SJCRH30 (cell line): ENCODE results near the gene ALAS1. TPM values are rescaled to one million over a fixed set of nuclear protein-coding genes. Genes with fewer than 3 reads are reported as not detected.

Experiments used
- DNase-seq, 2 experiments: peaks; one replicate each; pipeline ENCODE4 v3.0.0-alpha.2; 2015 to 2020
- H3K27ac ChIP-seq: fragments of 250-450 bp; sonication (Bioruptor Pico); 2 replicates; pipeline ENCODE4 v1.5.1; 2020; ENCODE audit warnings: mild to moderate bottlenecking, moderate library complexity
- H3K27me3 ChIP-seq: fragments of 250-450 bp; sonication (Bioruptor Pico); 2 replicates; pipeline ENCODE4 v1.5.1; 2020; ENCODE audit warnings: mild to moderate bottlenecking, moderate library complexity
- H3K36me3 ChIP-seq: fragments of 250-450 bp; sonication (Bioruptor Pico); 2 replicates; pipeline ENCODE4 v1.5.1; 2020; ENCODE audit warnings: mild to moderate bottlenecking, moderate library complexity
- H3K4me1 ChIP-seq: fragments of 250-450 bp; sonication (Bioruptor Pico); 2 replicates; pipeline ENCODE4 v1.5.1; 2020; ENCODE audit warnings: mild to moderate bottlenecking, moderate library complexity
- H3K4me3 ChIP-seq: fragments of 250-450 bp; sonication (Bioruptor Pico); 2 replicates; pipeline ENCODE4 v1.5.1; 2020; ENCODE audit warnings: mild to moderate bottlenecking, moderate library complexity
- H3K9me3 ChIP-seq: fragments of 250-450 bp; sonication (Bioruptor Pico); replicated peaks from 2 replicates; pipeline ENCODE4 v1.5.1; 2020; ENCODE audit warnings: mild to moderate bottlenecking, moderate library complexity
- total RNA-seq: library from RNA; depleted of rRNA; stranded (reverse); fragments of >200 nt; shearing (Covaris generic); gene quantifications from 2 replicates; pipeline ENCODE4 v1.2.3, GENCODE V29; 2014

Gene ALAS1
- total RNA-seq, 1 experiment from 2014 or later: 50.3 TPM

- Histone ChIP-seq H3K27ac (no peak overlapping the region), H3K4me3 (peak overlapping the region; percentile 76), H3K4me1 (peaks cover 12% of the 10 kb centered on the region; the same call in 1 of the 2 replicates), H3K36me3 (no peaks in the 10 kb centered on the region), H3K27me3 (no peaks in the 10 kb centered on the region), H3K9me3 (no peaks in the 10 kb centered on the region)
- DNase-seq: no peak
These were observed 40.3 kb downstream of the ALAS1 start for GRCh38 chr3:52238193-52238760.

- DNase-seq: peak; percentile 76 to 85
- Histone ChIP-seq H3K27ac (no peak within 1 kb of the TSS), H3K4me1 (peaks cover 12% of the 10 kb centered on the region; the same call in 1 of the 2 replicates), H3K36me3 (no peaks in the 10 kb centered on the region), H3K9me3 (no peaks in the 10 kb centered on the region), H3K27me3 (no peaks in the 10 kb centered on the region), H3K4me3 (peak within 1 kb of the TSS; percentile 76)
These were observed 41.1 kb downstream of the ALAS1 start, which contains the start of gene TWF2 for GRCh38 chr3:52238761-52239701. Gene TWF2, minus strand, starts transcription at chr3:52239158. Its CDS starts 142 bp downstream, at chr3:52239016.

- DNase-seq: peak; percentile 63 to 68
- Histone ChIP-seq H3K27me3 (no peaks in the 10 kb centered on the region), H3K27ac (no peak overlapping the region), H3K4me3 (no peak overlapping the region), H3K36me3 (no peaks in the 10 kb centered on the region), H3K4me1 (peaks cover 12% of the 10 kb centered on the region; the same call in 1 of the 2 replicates), H3K9me3 (no peaks in the 10 kb centered on the region)
These were observed 42.3 kb downstream of the ALAS1 start for GRCh38 chr3:52240059-52240885.

- Histone ChIP-seq H3K4me3 (no peak overlapping the region), H3K27ac (no peak overlapping the region), H3K4me1 (peaks cover 12% of the 10 kb centered on the region; the same call in 1 of the 2 replicates), H3K36me3 (no peaks in the 10 kb centered on the region), H3K9me3 (no peaks in the 10 kb centered on the region), H3K27me3 (no peaks in the 10 kb centered on the region)
- no peak for DNase-seq
These were observed 43.0 kb downstream of the ALAS1 start for GRCh38 chr3:52240886-52241370.

GRCh38 chr3:52242039-52242438 is 44.1 kb downstream of the ALAS1 start:
- DNase-seq: no peak
- Histone ChIP-seq H3K4me1 (peaks cover 12% of the 10 kb centered on the region; the same call in 1 of the 2 replicates), H3K36me3 (no peaks in the 10 kb centered on the region)

GRCh38 chr3:52243791-52244628 is 46.0 kb downstream of the ALAS1 start:
- Histone ChIP-seq H3K4me3 (no peak overlapping the region), H3K36me3 (no peaks in the 10 kb centered on the region), H3K27me3 (no peaks in the 10 kb centered on the region), H3K27ac (no peak overlapping the region), H3K9me3 (no peaks in the 10 kb centered on the region), H3K4me1 (peaks cover 8% of the 10 kb centered on the region; the same call in 1 of the 2 replicates)
- DNase-seq: peak; percentile 42 to 58

More at GRCh38 chr3:52242039-52242438, 44.1 kb downstream of the ALAS1 start:
- Histone ChIP-seq H3K27ac (no peak overlapping the region), H3K9me3 (no peaks in the 10 kb centered on the region), H3K4me3 (no peak overlapping the region), H3K27me3 (no peaks in the 10 kb centered on the region)

- peaks cover 14% of the 10 kb centered on the region for H3K36me3 ChIP-seq
- peak within 1 kb of the TSS; percentile 60 for H3K4me3 ChIP-seq
- H3K4me1 ChIP-seq: no peaks in the 10 kb centered on the region; the same call in 1 of the 2 replicates
- no peak within 1 kb of the TSS for H3K27ac ChIP-seq
- DNase-seq: peak; percentile 62
- H3K9me3 ChIP-seq: no peaks in the 10 kb centered on the region
- H3K27me3 ChIP-seq: no peaks in the 10 kb centered on the region
These were observed 47.6 kb downstream of the ALAS1 start, which contains the start of gene PPM1M for GRCh38 chr3:52245322-52246263. Gene PPM1M, plus strand, starts transcription at chr3:52245759. Its CDS starts 66 bp downstream, at chr3:52245825.

- no peak for DNase-seq
- no peak overlapping the region for H3K27ac ChIP-seq
- H3K27me3 ChIP-seq: no peaks in the 10 kb centered on the region
- H3K9me3 ChIP-seq: no peaks in the 10 kb centered on the region
- H3K4me3 ChIP-seq: peak overlapping the region; percentile 60
- H3K36me3 ChIP-seq: peaks cover 16% of the 10 kb centered on the region
- H3K4me1 ChIP-seq: no peaks in the 10 kb centered on the region
These were observed 48.3 kb downstream of the ALAS1 start for GRCh38 chr3:52246264-52246620.

- no peak for DNase-seq
- no peaks in the 10 kb centered on the region for H3K4me1 ChIP-seq
These were observed 48.9 kb downstream of the ALAS1 start for GRCh38 chr3:52246728-52247408.

GRCh38 chr3:52247409-52248164 is 49.6 kb downstream of the ALAS1 start:
- Histone ChIP-seq H3K4me1 (no peaks in the 10 kb centered on the region), H3K27ac (no peak overlapping the region), H3K4me3 (no peak overlapping the region), H3K27me3 (no peaks in the 10 kb centered on the region), H3K36me3 (peaks cover 29% of the 10 kb centered on the region), H3K9me3 (no peaks in the 10 kb centered on the region)
- DNase-seq: no peak

More at GRCh38 chr3:52246728-52247408, 48.9 kb downstream of the ALAS1 start:
- no peaks in the 10 kb centered on the region for H3K27me3 ChIP-seq
- peaks cover 22% of the 10 kb centered on the region for H3K36me3 ChIP-seq
- H3K9me3 ChIP-seq: no peaks in the 10 kb centered on the region
- H3K4me3 ChIP-seq: no peak overlapping the region
- no peak overlapping the region for H3K27ac ChIP-seq

- Histone ChIP-seq H3K27ac (no peak overlapping the region), H3K4me1 (no peaks in the 10 kb centered on the region), H3K27me3 (no peaks in the 10 kb centered on the region), H3K9me3 (no peaks in the 10 kb centered on the region), H3K36me3 (peaks cover 33% of the 10 kb centered on the region), H3K4me3 (no peak overlapping the region)
- no peak for DNase-seq
These were observed 50.2 kb downstream of the ALAS1 start for GRCh38 chr3:52248165-52248541.
